Mesothelial cell of epicardium (in vitro differentiated cells): ENCODE measurements around the gene CTTN. TPM values are rescaled to one million over a fixed set of nuclear protein-coding genes. Genes with fewer than 3 reads are reported as not detected.
A peak's percentile ranks its signal among the peaks of the same experiment; 100 is the strongest.

Experiments used
- DNase-seq, 2 experiments: peaks; one replicate each; pipeline ENCODE4 v3.0.0; 2021; ENCODE audit warnings: low spot score in 2 of 2; ENCODE audit not compliant: unreplicated experiment in 2 of 2
- H3K27ac Mint-ChIP-seq: 2 replicates; pipeline ENCODE4 v1.8.0; 2021; ENCODE audit warnings: mixed read lengths
- H3K27me3 Mint-ChIP-seq: 2 replicates; pipeline ENCODE4 v1.8.0; 2021; ENCODE audit warnings: low read depth, mixed read lengths
- H3K36me3 Mint-ChIP-seq: 2 replicates; pipeline ENCODE4 v1.8.0; 2021; ENCODE audit warnings: mixed read lengths
- H3K4me1 Mint-ChIP-seq: 2 replicates; pipeline ENCODE4 v1.8.0; 2021; ENCODE audit warnings: mixed read lengths
- H3K4me3 Mint-ChIP-seq: 2 replicates; pipeline ENCODE4 v1.8.0; 2021; ENCODE audit warnings: mild to moderate bottlenecking, moderate library complexity, mixed read lengths
- H3K9me3 Mint-ChIP-seq: 2 replicates; pipeline ENCODE4 v1.8.0; 2021; ENCODE audit warnings: mixed read lengths
- total RNA-seq: library from RNA; stranded (reverse); gene quantifications from 3 replicates; pipeline ENCODE4 v1.2.1, GENCODE V29; 2021
- TF ChIP-seq, protein P1 (sequence below): fragments of 200-600 bp; sonication (generic); IDR thresholded peaks from one replicate; pipeline ENCODE4 v1.5.0; 2021; ENCODE audit warnings: antibody characterized with exemption; ENCODE audit not compliant: unreplicated experiment

Gene CTTN
- total RNA-seq, 1 donor from 2014 or later, result 318 TPM

DNA sequence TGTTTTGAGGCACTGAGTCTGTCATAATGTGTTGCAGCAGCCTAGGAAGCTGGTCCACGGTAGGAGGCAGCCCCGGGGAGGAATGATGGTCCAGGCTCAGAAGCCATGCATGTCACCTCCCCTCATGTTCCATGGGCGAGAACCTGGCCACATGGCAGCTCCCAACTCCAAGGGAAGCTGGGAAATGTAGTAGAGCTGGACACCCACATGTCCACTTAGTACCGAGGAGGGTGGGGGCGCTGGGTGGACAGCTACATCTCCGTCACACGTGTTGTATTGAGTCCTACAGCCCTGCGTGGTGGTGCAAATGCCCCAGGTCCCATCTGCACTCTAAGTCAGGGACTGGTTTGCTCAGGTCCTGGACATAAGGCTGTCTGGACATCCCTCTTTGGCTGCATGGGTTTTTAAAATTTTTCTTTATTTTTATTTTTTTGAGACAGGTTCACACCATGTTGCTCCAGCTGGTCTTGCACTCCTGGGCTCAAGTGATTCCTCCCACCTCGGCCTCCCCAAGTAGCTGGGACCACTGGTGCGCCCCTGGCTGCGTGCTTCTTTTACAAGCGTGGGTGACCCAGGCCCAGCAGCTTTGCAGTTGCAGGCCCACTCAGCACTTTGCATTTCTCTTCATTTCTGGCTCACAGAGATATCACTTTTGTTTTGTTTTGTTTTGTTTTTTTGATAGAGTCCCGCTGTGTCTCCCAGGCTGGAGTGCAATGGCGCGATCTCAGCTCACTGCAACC lies 3.9 kb upstream of the CTTN start:
- peaks cover 10% of the 10 kb centered on the region for H3K4me1 Mint-ChIP-seq
- no peak for DNase-seq

DNA sequence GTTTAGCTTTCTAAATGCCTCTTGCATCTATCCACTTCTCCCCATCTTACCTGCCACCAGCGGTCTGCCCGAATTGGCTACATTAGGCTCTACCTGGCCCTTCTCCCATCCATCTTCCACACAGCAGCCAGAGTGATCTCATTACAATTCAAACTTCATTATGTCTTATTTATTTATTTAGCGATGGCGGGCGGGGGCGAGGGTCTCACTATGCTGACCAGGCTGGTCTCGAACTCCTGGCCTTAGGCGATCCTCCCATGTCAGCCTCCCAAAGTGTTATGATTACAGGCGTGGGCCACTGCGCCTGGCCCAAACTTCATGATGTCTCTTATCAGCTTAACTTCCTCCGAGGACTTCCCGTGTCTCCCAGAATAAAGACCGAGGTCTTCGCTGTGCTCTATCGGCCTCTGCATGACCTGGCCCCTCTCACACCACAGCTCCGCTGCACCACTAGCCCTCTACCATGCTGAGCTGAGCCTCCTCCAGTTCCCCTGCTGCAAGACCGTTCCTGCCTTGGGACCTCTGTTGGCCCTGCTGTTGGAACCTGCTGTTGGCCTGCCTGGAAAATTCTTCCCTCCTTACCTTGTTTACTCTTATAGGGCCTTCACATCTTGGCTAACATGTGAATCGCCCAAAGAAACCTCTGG lies 870 bp upstream of the CTTN start:
- no peaks in the 10 kb centered on the region for H3K27me3 Mint-ChIP-seq

More for the DNA sequence above, 3.9 kb upstream of the CTTN start:
- peaks cover 3% of the 10 kb centered on the region for H3K36me3 Mint-ChIP-seq
- H3K4me3 Mint-ChIP-seq, result no peak overlapping the region
- H3K9me3 Mint-ChIP-seq, result no peaks in the 10 kb centered on the region
- TF ChIP-seq, protein P1, sequence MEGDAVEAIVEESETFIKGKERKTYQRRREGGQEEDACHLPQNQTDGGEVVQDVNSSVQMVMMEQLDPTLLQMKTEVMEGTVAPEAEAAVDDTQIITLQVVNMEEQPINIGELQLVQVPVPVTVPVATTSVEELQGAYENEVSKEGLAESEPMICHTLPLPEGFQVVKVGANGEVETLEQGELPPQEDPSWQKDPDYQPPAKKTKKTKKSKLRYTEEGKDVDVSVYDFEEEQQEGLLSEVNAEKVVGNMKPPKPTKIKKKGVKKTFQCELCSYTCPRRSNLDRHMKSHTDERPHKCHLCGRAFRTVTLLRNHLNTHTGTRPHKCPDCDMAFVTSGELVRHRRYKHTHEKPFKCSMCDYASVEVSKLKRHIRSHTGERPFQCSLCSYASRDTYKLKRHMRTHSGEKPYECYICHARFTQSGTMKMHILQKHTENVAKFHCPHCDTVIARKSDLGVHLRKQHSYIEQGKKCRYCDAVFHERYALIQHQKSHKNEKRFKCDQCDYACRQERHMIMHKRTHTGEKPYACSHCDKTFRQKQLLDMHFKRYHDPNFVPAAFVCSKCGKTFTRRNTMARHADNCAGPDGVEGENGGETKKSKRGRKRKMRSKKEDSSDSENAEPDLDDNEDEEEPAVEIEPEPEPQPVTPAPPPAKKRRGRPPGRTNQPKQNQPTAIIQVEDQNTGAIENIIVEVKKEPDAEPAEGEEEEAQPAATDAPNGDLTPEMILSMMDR, result no peak
- H3K27ac Mint-ChIP-seq, result no peak overlapping the region
- no peaks in the 10 kb centered on the region for H3K27me3 Mint-ChIP-seq

DNA sequence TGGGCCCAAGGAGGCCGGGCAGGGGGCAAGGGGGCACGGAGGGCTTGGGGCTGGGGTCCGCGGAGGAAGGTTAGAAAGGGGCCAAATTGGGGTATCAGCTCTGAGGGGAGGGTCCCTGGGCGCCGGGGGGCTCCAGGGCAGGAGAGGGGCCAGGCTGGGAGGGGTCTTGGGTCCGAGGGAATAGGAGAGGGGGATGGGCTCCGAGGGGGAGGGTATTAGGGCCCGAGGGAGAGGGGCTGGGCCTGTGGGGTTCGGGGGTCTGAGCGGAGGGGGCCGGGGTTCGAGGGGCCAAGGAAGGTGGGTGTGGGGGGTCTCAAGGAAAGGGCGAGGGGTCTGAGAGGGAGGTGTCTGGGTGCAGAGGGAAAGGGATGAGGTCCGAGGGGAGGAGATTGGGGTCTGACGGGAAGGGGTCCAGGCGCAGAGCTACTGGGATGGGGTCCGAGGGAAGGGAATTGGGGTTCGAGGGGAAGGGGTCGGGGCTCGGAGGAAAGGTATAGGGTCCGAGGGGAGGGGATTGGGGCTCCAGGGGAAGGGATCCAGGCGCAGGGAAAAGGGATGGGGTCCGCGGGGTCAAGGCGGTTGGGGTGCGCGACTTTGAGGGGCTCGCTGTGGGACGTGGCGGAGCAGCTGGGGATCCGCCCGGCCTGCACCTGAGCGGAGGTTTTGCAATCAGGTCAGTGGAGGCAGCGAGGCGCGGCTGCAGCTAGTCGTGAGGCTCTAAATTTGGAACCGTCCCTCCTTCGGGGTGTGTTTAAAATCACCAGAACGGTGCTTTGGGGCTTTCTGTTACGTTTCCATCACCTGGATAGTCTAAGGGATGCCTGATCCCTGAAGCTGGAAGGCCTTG lies 728 bp downstream of the CTTN start:
- H3K4me1 Mint-ChIP-seq, result peaks cover 21% of the 10 kb centered on the region
- no peaks in the 10 kb centered on the region for H3K9me3 Mint-ChIP-seq
- H3K4me3 Mint-ChIP-seq, result peak overlapping the region; percentile 80
- no peaks in the 10 kb centered on the region for H3K36me3 Mint-ChIP-seq
- peak overlapping the region; percentile 91 for H3K27ac Mint-ChIP-seq
- no peaks in the 10 kb centered on the region for H3K27me3 Mint-ChIP-seq
- peak in 1 of 2 experiments; percentile 50 for DNase-seq
- TF ChIP-seq, protein P1, result no peak

More for the DNA sequence above, 870 bp upstream of the CTTN start:
- TF ChIP-seq, protein P1, result no peak
- no peak for DNase-seq
- Mint-ChIP-seq H3K4me3 (peak overlapping the region; percentile 88), H3K27ac (peak overlapping the region; percentile 92), H3K9me3 (no peaks in the 10 kb centered on the region), H3K36me3 (no peaks in the 10 kb centered on the region), H3K4me1 (peaks cover 18% of the 10 kb centered on the region)

DNA sequence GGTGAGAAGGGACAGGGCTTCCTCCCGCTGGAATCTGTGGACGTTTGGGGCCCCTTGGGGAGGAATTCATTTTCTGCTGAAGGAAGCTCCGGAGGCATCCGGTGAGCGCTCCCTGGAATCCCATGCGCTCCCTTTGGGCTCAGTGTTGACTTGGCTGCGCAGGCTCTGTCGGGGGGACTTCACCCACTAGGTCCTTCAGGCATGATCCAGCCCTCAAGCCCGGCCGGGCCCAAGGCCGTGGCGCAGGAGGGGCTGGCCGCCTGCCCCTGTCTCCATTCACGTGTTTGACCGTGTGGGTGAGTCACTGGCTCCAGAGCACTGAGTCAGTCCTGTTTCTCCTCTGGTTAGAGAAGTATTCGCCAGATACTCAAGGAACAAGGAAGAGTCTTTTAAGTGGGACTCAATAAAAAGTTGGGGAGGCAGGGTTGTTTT lies 1.4 kb downstream of the CTTN start:
- DNase-seq, result peak in 1 of 2 experiments; percentile 59
- TF ChIP-seq, protein P1, result no peak
- Mint-ChIP-seq H3K4me1 (peaks cover 23% of the 10 kb centered on the region), H3K4me3 (peak overlapping the region; percentile 80), H3K36me3 (no peaks in the 10 kb centered on the region), H3K9me3 (no peaks in the 10 kb centered on the region), H3K27me3 (no peaks in the 10 kb centered on the region), H3K27ac (peak overlapping the region; percentile 91)

DNA sequence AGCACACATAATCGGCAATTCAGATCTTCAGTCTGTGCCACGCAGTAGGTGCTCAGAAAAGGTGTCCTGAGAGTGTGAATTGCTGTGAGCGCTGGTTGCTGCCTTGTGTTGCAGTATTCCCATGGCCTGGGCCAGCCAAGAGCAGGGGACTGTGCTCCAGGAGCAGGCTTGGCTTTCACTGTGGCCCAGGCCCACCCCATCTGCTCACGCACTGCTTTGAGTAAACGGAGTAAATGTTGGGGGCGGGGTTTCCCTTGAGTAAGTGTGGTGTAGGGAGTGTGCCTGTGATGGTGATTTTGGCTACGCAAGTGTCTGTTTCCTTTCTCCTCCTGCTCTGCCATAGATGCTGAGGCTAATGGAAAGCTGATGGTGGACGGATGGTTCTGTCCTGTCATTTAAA lies 2.3 kb downstream of the CTTN start:
- TF ChIP-seq, protein P1, result no peak
- peaks cover 26% of the 10 kb centered on the region for H3K4me1 Mint-ChIP-seq
- no peak overlapping the region for H3K4me3 Mint-ChIP-seq
- no peaks in the 10 kb centered on the region for H3K27me3 Mint-ChIP-seq
- no peak for DNase-seq
- H3K36me3 Mint-ChIP-seq, result peaks cover 3% of the 10 kb centered on the region
- H3K27ac Mint-ChIP-seq, result peak overlapping the region; percentile 91
- no peaks in the 10 kb centered on the region for H3K9me3 Mint-ChIP-seq
